Stimulated activated CD4-positive, alpha-beta T cell treated with anti-CD3 and anti-CD28 coated beads, Interleukin-1b, Interleukin-23, amount 100 ng/mL, for 1 hour (primary cell): ENCODE results near the gene WDR17.
A peak's percentile ranks its signal among the peaks of the same experiment; 100 is the strongest.
"Not testable (repeated sequence)": the region's sequence is repeated elsewhere in the genome, so short reads cannot be mapped to it uniquely, and the experiment has no call there.

Experiments
- DNase-seq, 2 donors: peaks; one replicate each; pipeline ENCODE4 v3.0.0-alpha.2; 2020; ENCODE audit warnings: low read depth in 2 of 2

WDR17 gene

GRCh38 chr4:176191974-176192373 lies 126.3 kb downstream of the WDR17 start:
- DNase-seq: no peak

- DNase-seq: no peak
Measured at GRCh38 chr4:176193126-176193525, 127.5 kb downstream of the WDR17 start.

- peak in 1 of 2 donors; percentile 9 for DNase-seq
Measured at GRCh38 chr4:176193938-176194337, 128.3 kb downstream of the WDR17 start.

GRCh38 chr4:176195184-176195978 lies 129.7 kb downstream of the WDR17 start, which contains the start of gene SPATA4:
SPATA4 (minus strand) TSS chr4:176195585; CDS start chr4:176195562, 23 bp downstream.
- peak; percentile 77 to 88 for DNase-seq

GRCh38 chr4:176198316-176198903 lies 132.8 kb downstream of the WDR17 start:
- no peak for DNase-seq

- no peak for DNase-seq
Measured at GRCh38 chr4:176205299-176205698, 139.7 kb downstream of the WDR17 start.

- DNase-seq: no peak
Measured at GRCh38 chr4:176207839-176208238, 142.2 kb downstream of the WDR17 start.

GRCh38 chr4:176209535-176209934 lies 143.9 kb downstream of the WDR17 start:
- no peak for DNase-seq

GRCh38 chr4:176210101-176210500 lies 144.5 kb downstream of the WDR17 start:
- no peak for DNase-seq

GRCh38 chr4:176210579-176211296 lies 145.1 kb downstream of the WDR17 start:
- DNase-seq: no peak

GRCh38 chr4:176212351-176212750 lies 146.7 kb downstream of the WDR17 start:
- DNase-seq: not testable (repeated sequence)

GRCh38 chr4:176217510-176217909 lies 151.9 kb downstream of the WDR17 start:
- DNase-seq: no peak

- DNase-seq: no peak
Measured at GRCh38 chr4:176222149-176222548, 156.5 kb downstream of the WDR17 start.

GRCh38 chr4:176223561-176223960 lies 157.9 kb downstream of the WDR17 start:
- DNase-seq: no peak

- no peak for DNase-seq
Measured at GRCh38 chr4:176226736-176227135, 161.1 kb downstream of the WDR17 start.

GRCh38 chr4:176229645-176230044 lies 164.0 kb downstream of the WDR17 start:
- DNase-seq: no peak
